CD14-positive monocyte (primary cell): ENCODE measurements around the gene CLPSL2. TPM values are rescaled to one million over a fixed set of nuclear protein-coding genes. Genes with fewer than 3 reads are reported as not detected.

Experiments
- DNase-seq, 3 donors: peaks; one replicate each; pipeline ENCODE4 v3.0.0-alpha.2; 2011 to 2022
- H2AFZ ChIP-seq: 2 replicates; pipeline ENCODE4 v1.6.0; 2012; ENCODE audit warnings: mild to moderate bottlenecking, low read depth, low read length, inconsistent platforms; ENCODE audit not compliant: insufficient read depth, poor library complexity, severe bottlenecking
- H3K27ac ChIP-seq, 2 donors: 1 replicate in 1 of 2; 2 replicates in 1 of 2; pipeline ENCODE4 v1.5.1; 2012 to 2013; ENCODE audit warnings: low read length in 2 of 2, control low read depth in 1 of 2, inconsistent platforms in 1 of 2, low read depth in 1 of 2, mild to moderate bottlenecking in 1 of 2
- H3K27me3 ChIP-seq, 2 donors: one replicate each; pipeline versions ENCODE4 v1.6.0 to v1.6.1; 2011 to 2013; ENCODE audit warnings: low read length in 2 of 2; ENCODE audit not compliant: control insufficient read depth in 2 of 2, insufficient read depth in 2 of 2
- H3K36me3 ChIP-seq, 2 donors: replicated peaks in 1 of 2; 1 replicate in 1 of 2; 2 replicates in 1 of 2; pipeline versions ENCODE4 v1.5.1 to v1.6.1; 2012 to 2013; ENCODE audit warnings: low read length in 2 of 2, control low read depth in 1 of 2, inconsistent platforms in 1 of 2, mild to moderate bottlenecking in 1 of 2; ENCODE audit not compliant: insufficient read depth in 2 of 2, control insufficient read depth in 1 of 2
- H3K4me1 ChIP-seq, 2 donors: 1 replicate in 1 of 2; 2 replicates in 1 of 2; pipeline versions ENCODE4 v1.5.1 to v1.6.1; 2012 to 2013; ENCODE audit warnings: low read length in 2 of 2, control low read depth in 1 of 2, inconsistent platforms in 1 of 2, mild to moderate bottlenecking in 1 of 2, moderate library complexity in 1 of 2; ENCODE audit not compliant: insufficient read depth in 2 of 2, control insufficient read depth in 1 of 2
- H3K4me2 ChIP-seq: replicated peaks from 2 replicates; pipeline ENCODE3; 2012; ENCODE audit warnings: low read length, moderate library complexity, mild to moderate bottlenecking; ENCODE audit not compliant: poor library complexity, severe bottlenecking; ENCODE audit errors: extremely low read depth
- H3K4me3 ChIP-seq, 3 experiments: fragments of 200-600 bp in 1 of 3; sonication (generic) in 1 of 3; replicated peaks in 1 of 3; 1 replicate in 2 of 3; 2 replicates in 1 of 3; pipeline ENCODE4 v1.5.1; 2011 to 2013; ENCODE audit warnings: low read length in 3 of 3, mild to moderate bottlenecking in 3 of 3, control low read depth in 2 of 3, low read depth in 2 of 3, inconsistent platforms in 1 of 3, moderate library complexity in 1 of 3
- H3K79me2 ChIP-seq: 2 replicates; pipeline ENCODE4 v1.6.0; 2012; ENCODE audit warnings: mild to moderate bottlenecking, control low read depth, inconsistent platforms, low read length, moderate library complexity; ENCODE audit not compliant: insufficient read depth
- H3K9ac ChIP-seq: 2 replicates; pipeline ENCODE4 v1.6.0; 2017; ENCODE audit warnings: low read length, mild to moderate bottlenecking; ENCODE audit not compliant: insufficient read depth, poor library complexity, severe bottlenecking
- H3K9me3 ChIP-seq, 2 donors: replicated peaks in 1 of 2; 1 replicate in 1 of 2; 2 replicates in 1 of 2; pipeline versions ENCODE4 v1.5.1 to v1.6.1; 2012 to 2013; ENCODE audit warnings: low read length in 2 of 2, control low read depth in 1 of 2; ENCODE audit not compliant: control insufficient read depth in 1 of 2, insufficient read depth in 1 of 2
- H4K20me1 ChIP-seq: 2 replicates; pipeline ENCODE4 v1.6.0; 2012; ENCODE audit warnings: mild to moderate bottlenecking, low read length, control low read depth, moderate library complexity; ENCODE audit not compliant: insufficient read depth
- H3K27ac Mint-ChIP-seq, 7 donors: one replicate each; pipeline ENCODE4 v1.8.0; 2020; ENCODE audit warnings: mild to moderate bottlenecking in 7 of 7, mixed read lengths in 7 of 7, moderate library complexity in 6 of 7, inconsistent platforms in 2 of 7
- H3K27me3 Mint-ChIP-seq, 3 donors: one replicate each; pipeline ENCODE4 v1.8.0; 2021 to 2022; ENCODE audit warnings: low read depth in 3 of 3, mild to moderate bottlenecking in 3 of 3, mixed read lengths in 3 of 3, moderate library complexity in 3 of 3, inconsistent platforms in 1 of 3
- H3K36me3 Mint-ChIP-seq, 2 donors: one replicate each; pipeline ENCODE4 v1.8.0; 2020; ENCODE audit warnings: mixed read lengths in 2 of 2, inconsistent platforms in 1 of 2, mild to moderate bottlenecking in 1 of 2
- H3K4me1 Mint-ChIP-seq: one replicate; pipeline ENCODE4 v1.8.0; 2020; ENCODE audit warnings: mild to moderate bottlenecking, mixed read lengths
- H3K4me3 Mint-ChIP-seq, 2 donors: one replicate each; pipeline ENCODE4 v1.8.0; 2020; ENCODE audit warnings: mild to moderate bottlenecking in 2 of 2, mixed read lengths in 2 of 2, moderate library complexity in 1 of 2
- H3K9me3 Mint-ChIP-seq, 7 donors: one replicate each; pipeline ENCODE4 v1.8.0; 2020 to 2022; ENCODE audit warnings: mixed read lengths in 7 of 7, mild to moderate bottlenecking in 6 of 7, moderate library complexity in 6 of 7, inconsistent platforms in 2 of 7
- CTCF ChIP-seq: fragments of 200-600 bp; IDR thresholded peaks from one replicate; pipeline ENCODE4 v1.8.0; 2022; ENCODE audit warnings: antibody characterized with exemption, mild to moderate bottlenecking
- WGBS: methylation state at CpG from one replicate; pipeline ENCODE4 v1.1.5; 2013; ENCODE audit warnings: missing lambda C conversion rate; ENCODE audit not compliant: insufficient coverage; 5-methylcytosine and 5-hydroxymethylcytosine counted together
- intact Hi-C, 2 donors: fragments of 100-400 bp; cut with micrococcal nuclease; formaldehyde crosslinking; loops; one replicate each; pipeline versions ENCODE4 v1.15.0 to v1.15.1; 2023
- polyA plus RNA-seq, 3 donors: library from polyadenylated mRNA; depleted of rRNA in 1 of 3; unstranded in 2 of 3; stranded (reverse) in 1 of 3; fragments of 300-500 nt in 2 of 3; fragments of >200 nt in 1 of 3; fragmentation: Illumina TruSeq in 2 of 3; gene quantifications; 1 replicate in 2 of 3; 2 replicates in 1 of 3; pipeline ENCODE4 v1.2.3, GENCODE V29; 2012 to 2021

CLPSL2 gene
- polyA plus RNA-seq, 3 donors = not detected

- no peak for TF ChIP-seq CTCF
- H3K9me3 Mint-ChIP-seq = peaks cover 7 to 26% (median 17%) of the 10 kb centered on the region in 7 donors
- Histone ChIP-seq H4K20me1 (no peaks in the 10 kb centered on the region), H3K36me3 (no peaks in the 10 kb centered on the region), H3K79me2 (no peaks in the 10 kb centered on the region), H3K4me3 (no peak overlapping the region), H3K27me3 (no peaks in the 10 kb centered on the region), H3K27ac (no peak overlapping the region), H3K4me1 (peaks cover 0 to 5% of the 10 kb centered on the region in 2 donors), H3K4me2 (no peak overlapping the region), H3K9ac (no peak overlapping the region), H3K9me3 (peaks cover 10 to 11% of the 10 kb centered on the region in 2 donors), H2AFZ (no peak overlapping the region)
- intact Hi-C loops = no loop called here
- no peak overlapping the region for H3K4me3 Mint-ChIP-seq
- H3K27me3 Mint-ChIP-seq = peaks cover 0 to 3% (median 2%) of the 10 kb centered on the region in 3 donors
- peak overlapping the region in 1 of 7 donors; percentile 43 for H3K27ac Mint-ChIP-seq
- 93% methylated on average over 4 of the region's 4 CpGs for WGBS
- DNase-seq = no peak
- H3K4me1 Mint-ChIP-seq = peaks cover 4% of the 10 kb centered on the region
- peaks cover 0 to 2% of the 10 kb centered on the region in 2 donors for H3K36me3 Mint-ChIP-seq
Measured at GRCh38 chr6:35751594-35751993, 24.8 kb upstream of the CLPSL2 start.

- H3K9ac ChIP-seq = no peak overlapping the region
- no peak overlapping the region for H3K4me2 ChIP-seq
- no peaks in the 10 kb centered on the region for H3K36me3 ChIP-seq
- peaks cover 7 to 8% of the 10 kb centered on the region in 2 donors for H3K9me3 ChIP-seq
- no peaks in the 10 kb centered on the region for H3K27me3 ChIP-seq
- Mint-ChIP-seq H3K9me3 (peaks cover 7 to 21% (median 14%) of the 10 kb centered on the region in 7 donors), H3K4me3 (no peak overlapping the region), H3K36me3 (peaks cover 0 to 2% of the 10 kb centered on the region in 2 donors), H3K27me3 (peaks cover 0 to 3% (median 3%) of the 10 kb centered on the region in 3 donors), H3K27ac (peak overlapping the region in 1 of 7 donors; percentile 68), H3K4me1 (peaks cover 5% of the 10 kb centered on the region)
- TF ChIP-seq CTCF = no peak
- WGBS = 95% methylated on average over 4 of the region's 4 CpGs
- DNase-seq = no peak
- H3K4me1 ChIP-seq = peaks cover 0 to 5% of the 10 kb centered on the region in 2 donors
- no peaks in the 10 kb centered on the region for H3K79me2 ChIP-seq
- intact Hi-C loops = no loop called here
- H3K27ac ChIP-seq = no peak overlapping the region
- H2AFZ ChIP-seq = no peak overlapping the region
- H3K4me3 ChIP-seq = no peak overlapping the region
- no peaks in the 10 kb centered on the region for H4K20me1 ChIP-seq
Measured at GRCh38 chr6:35752330-35752729, 24.1 kb upstream of the CLPSL2 start.
